Measurements from ENCODE around the gene RSL1D1.

The RSL1D1 gene

DNA sequence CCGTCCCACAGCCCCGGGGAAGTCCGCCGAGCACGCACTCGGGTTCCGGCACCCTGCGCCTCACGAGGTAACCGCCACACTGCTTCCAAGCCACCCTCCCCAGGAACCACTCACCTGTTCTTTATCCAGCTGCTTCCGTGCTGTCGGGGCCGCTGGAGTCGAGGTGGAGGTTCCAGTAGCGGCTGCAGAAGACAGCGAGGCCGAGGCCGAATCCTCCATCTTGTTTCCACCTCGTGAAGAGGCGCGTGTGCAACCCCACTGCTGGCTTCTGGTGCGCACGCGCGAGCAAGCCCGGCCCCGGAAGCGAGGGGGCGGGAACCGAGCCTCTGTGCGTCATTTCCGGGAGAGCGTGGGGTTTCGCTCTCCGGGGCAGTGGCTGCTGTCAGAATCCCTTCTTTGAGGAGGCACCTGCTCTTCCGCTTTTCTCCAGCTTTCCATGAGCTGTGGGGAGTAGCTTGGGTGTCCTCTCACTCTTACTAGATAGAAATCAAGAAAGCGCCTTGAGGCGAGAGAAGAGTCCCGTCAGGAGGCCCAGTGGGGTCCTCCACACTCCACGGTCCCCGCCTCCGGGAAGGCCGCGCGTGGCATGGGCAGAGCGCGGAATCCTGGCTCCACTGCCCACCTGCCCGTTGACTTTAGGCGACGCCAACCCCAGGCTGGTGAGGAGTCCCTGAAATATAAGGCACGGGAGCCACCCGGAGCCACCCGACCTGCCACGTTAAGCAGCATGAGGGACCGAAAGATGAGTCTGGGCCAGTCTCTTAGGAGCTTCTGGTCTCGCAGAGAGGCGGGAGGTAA is at the start of gene RSL1D1:
Gene RSL1D1 (minus strand): TSS at position 249 of the 798 bp plus-strand sequence. CDS start 30 bp downstream, at position 219.
- peak; percentile 82 to 86 (median 84) for DNase-seq (ENCODE audit: low read depth in 4 of 4, low spot score in 1 of 4)

DNA sequence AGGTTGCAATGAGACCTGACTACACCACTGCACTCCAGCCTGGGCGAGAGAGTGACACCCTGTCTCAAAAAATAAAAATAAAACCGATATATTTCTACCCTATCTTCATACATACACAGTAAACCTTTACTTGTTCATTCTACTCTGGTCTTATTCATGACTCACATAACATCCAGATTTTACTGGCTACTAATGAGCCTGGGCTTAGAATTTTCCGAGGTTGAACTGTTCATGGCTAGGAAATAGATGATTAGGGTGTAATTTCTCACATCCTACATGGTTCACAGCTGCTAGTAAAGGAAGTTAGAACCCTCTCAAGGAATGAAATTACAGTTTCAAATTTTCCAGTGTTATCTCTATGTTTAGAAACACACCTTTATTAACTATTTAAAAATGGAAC is 49.7 kb upstream of the RSL1D1 start:
- DNase-seq (ENCODE audit: low read depth in 4 of 4, low spot score in 1 of 4): no peak

DNA sequence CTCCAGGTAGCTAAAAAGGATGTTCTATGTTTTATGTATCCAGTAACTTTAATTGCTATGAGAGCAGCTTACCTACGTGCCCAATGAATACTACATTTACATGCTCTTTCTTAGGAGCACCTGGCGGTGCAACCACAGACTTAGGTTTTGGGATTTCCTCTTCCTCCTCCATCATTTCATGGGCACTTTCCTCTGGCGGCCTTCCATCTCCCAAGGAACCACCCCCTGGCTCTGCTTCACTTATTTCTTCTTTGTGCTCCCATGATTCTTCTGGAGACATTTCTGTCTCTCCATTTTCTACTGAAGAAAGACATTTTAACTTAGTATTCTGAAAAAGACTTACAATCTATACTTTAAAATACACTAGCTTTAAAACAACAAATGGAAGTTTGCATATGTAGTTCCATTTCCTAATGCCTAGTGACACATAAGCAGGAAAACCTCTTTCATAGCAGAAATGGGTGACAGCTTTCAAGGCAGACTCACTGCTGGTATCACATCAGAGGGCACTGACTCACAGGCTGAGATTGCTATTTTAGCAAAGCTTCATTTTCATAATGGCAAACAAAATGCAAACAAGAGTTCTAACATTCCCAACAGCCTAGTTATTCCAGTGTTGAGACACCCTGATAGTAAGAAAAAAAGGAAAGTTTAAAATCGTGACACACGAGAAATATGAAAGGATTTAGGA is 45.3 kb upstream of the RSL1D1 start:
- no peak for DNase-seq (ENCODE audit: low read depth in 4 of 4, low spot score in 1 of 4)

DNA sequence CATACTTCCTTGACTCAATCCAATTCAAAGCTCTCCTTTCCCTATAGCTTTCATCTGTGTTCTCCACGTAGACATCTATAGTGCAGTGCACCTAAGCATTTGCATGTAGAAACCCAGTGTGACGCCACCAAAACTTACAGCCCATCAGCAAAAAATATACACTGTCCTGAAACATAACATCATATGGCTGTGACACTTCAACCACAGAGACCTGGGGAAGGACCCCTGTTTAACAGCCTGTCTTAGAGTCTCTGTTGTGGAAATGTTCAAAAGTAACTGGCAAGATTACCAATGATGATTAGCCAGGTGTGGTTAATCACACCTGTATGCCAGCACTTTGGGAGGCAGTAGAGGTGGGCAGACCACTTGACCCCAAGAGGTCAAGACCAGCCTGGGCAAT is 42.2 kb upstream of the RSL1D1 start:
- DNase-seq (ENCODE audit: low read depth in 4 of 4, low spot score in 1 of 4): no peak

DNA sequence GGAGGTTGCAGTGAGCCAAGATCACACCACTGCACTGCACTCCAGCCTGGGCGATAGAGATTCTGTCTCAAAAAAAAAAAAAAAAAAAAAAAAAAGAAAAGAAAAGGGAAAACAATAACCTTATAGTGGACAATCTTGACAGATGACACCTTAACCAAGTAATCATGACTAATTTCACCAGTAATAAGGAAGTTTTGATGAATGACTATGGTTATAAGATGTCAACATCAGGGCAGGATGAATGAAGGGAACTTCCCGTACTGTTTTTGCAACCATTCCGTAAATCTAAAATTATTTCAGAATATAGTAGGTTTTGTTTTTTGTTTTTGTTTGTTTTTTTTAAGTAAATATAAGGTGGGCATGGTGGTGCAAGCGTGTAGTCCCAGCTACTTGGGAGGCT is 41.4 kb upstream of the RSL1D1 start:
- DNase-seq (ENCODE audit: low read depth in 4 of 4, low spot score in 1 of 4): no peak

GRCh38 chr16:11890231-11890965 is 39.1 kb upstream of the RSL1D1 start:
- DNase-seq (ENCODE audit: low read depth in 4 of 4, low spot score in 1 of 4): no peak

- no peak for DNase-seq (ENCODE audit: low read depth in 4 of 4, low spot score in 1 of 4)
Observed at GRCh38 chr16:11886881-11887280, 35.5 kb upstream of the RSL1D1 start.

DNA sequence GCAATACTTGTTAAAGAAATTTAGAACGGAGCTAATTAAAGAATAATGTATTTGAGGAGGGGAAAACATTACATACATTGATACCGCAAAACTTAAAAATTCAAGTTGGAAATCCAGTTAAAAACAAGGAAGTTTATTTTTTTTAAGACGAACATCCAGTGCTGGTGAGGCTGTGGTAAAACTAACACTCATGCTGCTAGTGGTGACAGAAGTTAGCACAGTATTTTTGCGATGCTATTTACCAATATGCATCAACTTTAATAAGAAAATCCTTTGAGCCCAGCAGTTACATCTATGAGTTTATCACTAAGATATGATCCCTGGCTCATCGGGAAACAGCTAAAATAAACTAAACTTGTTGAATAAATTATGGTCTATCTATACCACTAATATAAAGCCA is 32.7 kb upstream of the RSL1D1 start:
- DNase-seq (ENCODE audit: low read depth in 4 of 4, low spot score in 1 of 4): no peak

DNA sequence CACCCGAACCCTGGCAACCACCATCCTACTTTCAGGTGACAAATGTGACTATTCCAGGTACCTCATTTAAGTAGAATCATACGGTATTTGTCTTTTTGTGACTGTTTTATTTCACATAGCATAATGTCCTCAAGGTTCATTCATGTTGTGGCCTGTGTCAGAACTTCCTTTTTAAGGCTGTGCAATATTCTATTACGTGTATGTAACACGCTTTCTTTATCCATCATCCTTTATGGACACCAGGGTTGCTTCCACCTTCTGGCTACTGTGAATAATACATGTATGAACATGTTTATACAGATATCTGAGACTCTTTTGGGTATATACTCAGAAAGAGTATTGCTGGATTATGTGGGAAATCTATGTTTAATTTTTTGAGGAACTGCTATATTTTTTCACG is 28.7 kb upstream of the RSL1D1 start:
- no peak for DNase-seq (ENCODE audit: low read depth in 4 of 4, low spot score in 1 of 4)

- no peak for DNase-seq (ENCODE audit: low read depth in 4 of 4, low spot score in 1 of 4)
Observed at GRCh38 chr16:11877374-11877773, 26.0 kb upstream of the RSL1D1 start.

DNA sequence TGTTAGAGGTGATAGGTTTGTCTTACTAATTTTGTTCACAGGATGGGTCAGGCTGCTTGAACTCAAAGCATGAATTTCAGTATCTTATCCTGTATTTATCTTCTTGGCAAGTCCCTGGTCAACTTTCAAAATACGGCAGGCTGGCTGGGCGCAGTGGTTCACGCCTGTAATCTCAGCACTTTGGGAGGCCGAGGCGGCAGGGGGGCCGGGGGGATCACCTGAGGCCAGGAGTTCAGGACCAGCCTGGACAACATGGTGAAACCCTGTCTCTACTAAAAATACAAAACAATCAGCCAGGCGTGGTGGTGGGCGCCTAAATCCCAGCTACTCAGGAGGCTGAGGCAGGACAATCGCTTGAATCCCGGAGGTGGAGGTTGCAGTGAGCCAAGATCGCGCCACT is 25.0 kb upstream of the RSL1D1 start:
- no peak for DNase-seq (ENCODE audit: low read depth in 4 of 4, low spot score in 1 of 4)

DNA sequence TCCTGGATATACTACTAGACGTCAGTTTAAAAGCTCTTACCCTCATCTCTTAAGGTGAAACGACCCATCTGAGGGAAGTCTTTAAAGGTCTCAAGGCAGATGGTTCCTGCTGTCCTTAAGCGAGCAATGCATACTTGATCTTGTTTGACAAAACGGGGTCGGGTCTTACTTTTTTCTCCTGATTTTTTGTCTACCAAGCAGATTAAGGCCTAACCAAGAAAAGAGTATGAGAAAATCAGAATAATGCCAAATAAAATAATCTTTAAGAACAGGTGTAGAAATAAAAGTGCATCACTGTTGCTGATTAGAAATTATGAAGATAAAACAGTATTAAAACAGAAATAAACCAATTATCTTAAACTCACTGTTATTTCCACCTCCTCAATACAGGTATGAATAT is 24.4 kb upstream of the RSL1D1 start:
- DNase-seq (ENCODE audit: low read depth in 4 of 4, low spot score in 1 of 4): no peak

- no peak for DNase-seq (ENCODE audit: low read depth in 4 of 4, low spot score in 1 of 4)
Observed at GRCh38 chr16:11871193-11871592, 19.9 kb upstream of the RSL1D1 start.

- DNase-seq (ENCODE audit: low read depth in 4 of 4, low spot score in 1 of 4): no peak
Observed at GRCh38 chr16:11870399-11870798, 19.1 kb upstream of the RSL1D1 start.

DNA sequence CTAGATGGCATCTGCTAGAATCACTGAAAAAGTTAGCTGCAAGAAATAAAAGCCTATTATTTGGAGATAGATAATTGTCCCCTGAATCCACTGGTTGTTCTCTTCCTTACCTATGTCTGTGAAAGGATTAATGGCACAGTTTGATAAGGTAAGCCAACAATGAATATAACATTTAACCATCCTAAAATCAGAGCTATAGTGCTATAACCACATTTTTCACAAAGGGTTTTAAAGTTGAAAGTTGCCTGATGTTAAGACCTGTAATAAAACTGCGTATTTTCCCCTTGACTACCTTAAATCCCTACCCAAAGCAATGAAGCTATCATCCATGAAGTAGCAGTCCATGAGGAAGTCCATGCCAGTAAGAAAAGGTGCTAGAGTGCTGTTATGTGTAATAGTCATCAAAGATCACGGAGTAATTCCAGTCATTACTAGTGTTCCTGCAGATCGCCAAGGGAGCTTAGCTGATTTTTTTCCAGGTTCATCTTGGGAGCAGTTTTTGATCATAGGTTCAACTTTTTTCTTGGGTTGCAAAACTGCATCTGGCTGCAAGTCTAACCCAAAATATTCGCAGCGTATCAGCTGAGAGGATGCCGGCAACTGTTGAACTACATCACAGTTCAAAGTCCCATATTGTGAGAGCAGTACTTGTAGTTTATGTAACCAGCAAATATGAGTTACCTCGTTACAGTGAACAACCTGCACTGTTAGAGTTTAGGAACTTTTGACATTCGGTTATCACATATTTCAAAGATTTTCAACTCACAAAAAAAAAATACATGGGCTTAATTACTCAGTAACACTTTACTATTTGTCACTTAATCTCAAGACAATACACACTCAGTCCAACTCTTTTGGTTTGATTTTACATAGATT is 18.2 kb upstream of the RSL1D1 start:
- DNase-seq (ENCODE audit: low read depth in 4 of 4, low spot score in 1 of 4): no peak

DNA sequence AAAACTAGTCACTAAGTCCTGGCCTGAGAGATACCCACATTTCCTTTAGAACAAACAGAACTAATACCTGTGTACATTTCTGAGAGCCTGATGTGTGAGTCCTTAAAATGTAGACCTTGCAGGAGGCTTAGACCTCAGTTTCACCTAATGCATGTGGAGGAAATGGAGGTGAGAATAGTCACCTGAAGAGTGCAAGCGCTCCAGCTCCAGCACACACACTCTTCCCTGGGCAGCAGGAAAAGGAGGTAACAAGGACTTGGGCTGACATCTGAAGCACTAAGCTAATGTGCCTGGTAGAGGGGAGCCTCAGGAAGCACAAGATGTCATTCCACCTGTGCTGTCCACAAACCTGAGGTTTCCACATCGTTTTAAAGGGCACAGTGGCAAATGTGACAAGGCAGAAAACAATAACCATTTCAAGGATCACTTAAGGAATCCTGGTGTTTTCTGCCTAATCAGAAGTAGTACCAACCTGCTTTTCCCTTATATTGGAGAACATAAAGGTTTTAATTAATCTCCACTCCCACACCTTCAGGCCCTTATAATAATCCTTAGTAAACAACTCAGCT is 17.2 kb upstream of the RSL1D1 start:
- no peak for DNase-seq (ENCODE audit: low read depth in 4 of 4, low spot score in 1 of 4)

GRCh38 chr16:11862489-11862888 is 11.1 kb upstream of the RSL1D1 start:
- no peak for DNase-seq (ENCODE audit: low read depth in 4 of 4, low spot score in 1 of 4)

GRCh38 chr16:11857161-11857560 is 5.8 kb upstream of the RSL1D1 start:
- no peak for DNase-seq (ENCODE audit: low read depth in 4 of 4, low spot score in 1 of 4)

GRCh38 chr16:11852092-11852809 is 909 bp upstream of the RSL1D1 start:
- DNase-seq (ENCODE audit: low read depth in 4 of 4, low spot score in 1 of 4): no peak

DNA sequence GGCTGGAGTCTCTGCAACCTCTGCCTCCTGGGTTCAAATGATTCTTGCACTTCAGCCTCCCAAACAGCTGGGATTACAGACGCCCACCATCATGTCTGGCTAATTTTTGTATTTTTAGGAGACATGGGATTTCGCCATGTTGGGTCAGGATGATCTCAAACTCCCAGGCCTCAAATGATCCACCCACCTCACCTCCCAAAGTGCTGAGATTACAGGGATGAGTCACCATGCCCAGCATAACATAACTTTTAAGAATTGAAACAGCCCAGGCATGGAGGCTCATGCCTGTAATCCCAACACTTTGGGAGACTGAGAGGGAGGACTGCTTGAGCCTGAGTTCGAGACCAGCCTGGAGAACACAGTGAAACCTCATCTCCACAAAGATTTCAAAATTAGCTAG is 2.5 kb downstream of the RSL1D1 start:
- DNase-seq (ENCODE audit: low read depth in 4 of 4, low spot score in 1 of 4): no peak

Data from stimulated activated CD4-positive, alpha-beta T cell treated with anti-CD3 and anti-CD28 coated beads, Interleukin-1b, Interleukin-23, amount 100 ng/mL, for 24 hours (primary cell).